Peyer's patch (tissue), 4 donors: ENCODE measurements around the gene GIPC1. TPM values are rescaled to one million over a fixed set of nuclear protein-coding genes. Genes with fewer than 3 reads are reported as not detected.
A peak's percentile ranks its signal among the peaks of the same experiment; 100 is the strongest.

ENCODE experiments used
- DNase-seq, 3 donors: peaks; one replicate each; pipeline ENCODE4 v3.0.0-alpha.2; 2017 to 2019
- H3K27ac ChIP-seq, 4 donors: fragments of 200-600 bp; sonication (generic); one replicate each; pipeline ENCODE4 v1.5.1; 2016 to 2019
- H3K27me3 ChIP-seq, 2 donors: fragments of 200-600 bp; sonication (generic); one replicate each; pipeline ENCODE4 v1.5.1; 2019
- H3K36me3 ChIP-seq, 3 donors: fragments of 200-600 bp; sonication (generic); one replicate each; pipeline ENCODE4 v1.5.1; 2016 to 2019
- H3K4me1 ChIP-seq, 4 donors: fragments of 200-600 bp; sonication (generic); one replicate each; pipeline ENCODE4 v1.5.1; 2016 to 2019
- H3K4me3 ChIP-seq, 4 donors: fragments of 200-600 bp; sonication (generic); 1 replicate in 3 of 4; 2 replicates in 1 of 4; pipeline ENCODE4 v1.5.1; 2016 to 2019; ENCODE audit warnings: mild to moderate bottlenecking in 1 of 4
- H3K9me3 ChIP-seq, 4 donors: fragments of 200-600 bp; sonication (generic); one replicate each; pipeline ENCODE4 v1.5.1; 2016 to 2019; ENCODE audit warnings: mild to moderate bottlenecking in 1 of 4
- POLR2A ChIP-seq, 2 donors: fragments of 450-650 bp; IDR thresholded peaks; one replicate each; pipeline ENCODE4 v1.5.1; 2017; ENCODE audit warnings: antibody characterized with exemption in 2 of 2, mild to moderate bottlenecking in 2 of 2, moderate library complexity in 2 of 2
- total RNA-seq, 4 donors: library from RNA; depleted of rRNA; stranded (reverse); fragments of >200 nt; gene quantifications; one replicate each; pipeline ENCODE4 v1.1.0, GENCODE V29; 2016
- TF ChIP-seq, protein P1 (sequence below), 6 experiments: fragments of 450-650 bp in 4 of 6; fragments of 200-600 bp in 2 of 6; sonication (generic) in 1 of 6; IDR thresholded peaks; one replicate each; pipeline ENCODE4 v1.5.1; 2017 to 2019; ENCODE audit warnings: antibody characterized with exemption in 6 of 6, mild to moderate bottlenecking in 3 of 6, moderate library complexity in 1 of 6

GIPC1 gene
- total RNA-seq, 4 donors from 2014 or later, result 45.8 to 68.5 (median 65.2) TPM

DNA sequence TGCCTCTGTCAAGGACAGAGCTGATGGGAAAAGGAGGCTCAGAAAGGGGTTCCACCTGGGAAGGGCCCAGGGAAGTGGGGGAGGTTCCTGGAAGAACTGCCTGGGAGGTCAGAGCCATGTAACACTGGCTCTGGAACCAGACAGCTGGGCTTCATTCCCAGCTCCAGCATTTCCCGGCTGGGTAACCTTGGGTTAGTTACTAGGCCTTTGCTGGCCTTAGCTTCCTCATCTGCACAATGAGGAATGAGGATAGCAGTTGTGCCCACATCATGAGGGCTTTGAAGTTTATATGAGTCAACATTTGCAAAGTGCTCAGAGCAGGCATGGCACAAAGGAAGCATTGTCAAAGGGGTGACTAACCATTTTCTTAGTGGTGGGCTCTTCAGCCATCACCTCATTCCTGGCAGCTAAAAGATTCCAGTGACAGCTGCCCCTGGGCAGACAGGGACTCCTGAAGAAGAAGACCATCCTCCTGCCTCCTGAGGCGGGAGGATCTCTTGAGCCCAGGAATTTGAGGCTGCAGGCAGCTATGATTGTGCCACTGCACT lies 24.0 kb upstream of the GIPC1 start:
- peaks cover 0 to 14% (median 0%) of the 10 kb centered on the region in 3 donors for H3K36me3 ChIP-seq
- TF ChIP-seq POLR2A (IDR thresholded peaks at IDR 0.05), result no peak
- TF ChIP-seq, protein P1, sequence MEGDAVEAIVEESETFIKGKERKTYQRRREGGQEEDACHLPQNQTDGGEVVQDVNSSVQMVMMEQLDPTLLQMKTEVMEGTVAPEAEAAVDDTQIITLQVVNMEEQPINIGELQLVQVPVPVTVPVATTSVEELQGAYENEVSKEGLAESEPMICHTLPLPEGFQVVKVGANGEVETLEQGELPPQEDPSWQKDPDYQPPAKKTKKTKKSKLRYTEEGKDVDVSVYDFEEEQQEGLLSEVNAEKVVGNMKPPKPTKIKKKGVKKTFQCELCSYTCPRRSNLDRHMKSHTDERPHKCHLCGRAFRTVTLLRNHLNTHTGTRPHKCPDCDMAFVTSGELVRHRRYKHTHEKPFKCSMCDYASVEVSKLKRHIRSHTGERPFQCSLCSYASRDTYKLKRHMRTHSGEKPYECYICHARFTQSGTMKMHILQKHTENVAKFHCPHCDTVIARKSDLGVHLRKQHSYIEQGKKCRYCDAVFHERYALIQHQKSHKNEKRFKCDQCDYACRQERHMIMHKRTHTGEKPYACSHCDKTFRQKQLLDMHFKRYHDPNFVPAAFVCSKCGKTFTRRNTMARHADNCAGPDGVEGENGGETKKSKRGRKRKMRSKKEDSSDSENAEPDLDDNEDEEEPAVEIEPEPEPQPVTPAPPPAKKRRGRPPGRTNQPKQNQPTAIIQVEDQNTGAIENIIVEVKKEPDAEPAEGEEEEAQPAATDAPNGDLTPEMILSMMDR (IDR thresholded peaks at IDR 0.05), result no peak
- peaks cover 0 to 38% (median 18%) of the 10 kb centered on the region in 4 donors for H3K4me1 ChIP-seq
- no peak overlapping the region for H3K4me3 ChIP-seq
- no peak for DNase-seq
- no peaks in the 10 kb centered on the region for H3K9me3 ChIP-seq
- peak overlapping the region; percentile 3 to 99 (median 17) for H3K27ac ChIP-seq
- H3K27me3 ChIP-seq, result no peaks in the 10 kb centered on the region

DNA sequence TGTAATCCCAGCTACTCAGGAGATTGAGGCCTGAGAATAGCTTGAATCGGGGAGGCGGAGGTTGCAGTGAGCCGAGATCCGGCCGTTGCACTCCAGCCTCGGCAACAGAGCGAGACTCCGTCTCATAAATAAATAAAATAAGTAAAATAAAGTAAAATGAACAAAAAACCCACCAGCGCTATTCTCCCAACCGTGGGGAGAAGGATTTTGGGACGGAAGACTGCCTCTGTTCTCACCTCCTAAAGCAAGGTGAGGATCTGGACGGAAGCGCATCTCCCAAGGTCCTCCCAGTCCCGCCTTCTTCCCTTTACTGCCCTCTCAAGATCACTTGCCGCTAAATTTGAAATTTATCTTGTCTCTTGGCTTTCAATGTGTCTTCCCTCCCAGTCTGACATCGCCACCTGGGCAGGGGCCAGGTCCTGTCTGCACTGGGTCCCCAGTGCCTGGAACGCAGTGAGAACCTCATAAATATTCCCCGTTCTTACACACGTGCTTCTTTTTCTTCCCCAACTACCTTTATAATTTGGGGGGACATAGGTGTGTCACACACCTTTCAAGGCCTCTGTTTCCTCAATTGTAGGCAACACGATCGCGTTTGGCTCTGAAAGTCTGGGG lies 23.4 kb upstream of the GIPC1 start:
- H3K27ac ChIP-seq, result peak overlapping the region; percentile 99 to 100 (median 100)
- peaks cover 0 to 44% (median 18%) of the 10 kb centered on the region in 4 donors for H3K4me1 ChIP-seq
- peaks cover 0 to 20% (median 0%) of the 10 kb centered on the region in 3 donors for H3K36me3 ChIP-seq
- peak overlapping the region in 2 of 4 donors; percentile 31 to 97 for H3K4me3 ChIP-seq
- no peaks in the 10 kb centered on the region for H3K9me3 ChIP-seq
- no peak for DNase-seq
- no peaks in the 10 kb centered on the region for H3K27me3 ChIP-seq
- no peak for TF ChIP-seq POLR2A (IDR thresholded peaks at IDR 0.05)
- TF ChIP-seq, protein P1 (IDR thresholded peaks at IDR 0.05), result no peak

DNA sequence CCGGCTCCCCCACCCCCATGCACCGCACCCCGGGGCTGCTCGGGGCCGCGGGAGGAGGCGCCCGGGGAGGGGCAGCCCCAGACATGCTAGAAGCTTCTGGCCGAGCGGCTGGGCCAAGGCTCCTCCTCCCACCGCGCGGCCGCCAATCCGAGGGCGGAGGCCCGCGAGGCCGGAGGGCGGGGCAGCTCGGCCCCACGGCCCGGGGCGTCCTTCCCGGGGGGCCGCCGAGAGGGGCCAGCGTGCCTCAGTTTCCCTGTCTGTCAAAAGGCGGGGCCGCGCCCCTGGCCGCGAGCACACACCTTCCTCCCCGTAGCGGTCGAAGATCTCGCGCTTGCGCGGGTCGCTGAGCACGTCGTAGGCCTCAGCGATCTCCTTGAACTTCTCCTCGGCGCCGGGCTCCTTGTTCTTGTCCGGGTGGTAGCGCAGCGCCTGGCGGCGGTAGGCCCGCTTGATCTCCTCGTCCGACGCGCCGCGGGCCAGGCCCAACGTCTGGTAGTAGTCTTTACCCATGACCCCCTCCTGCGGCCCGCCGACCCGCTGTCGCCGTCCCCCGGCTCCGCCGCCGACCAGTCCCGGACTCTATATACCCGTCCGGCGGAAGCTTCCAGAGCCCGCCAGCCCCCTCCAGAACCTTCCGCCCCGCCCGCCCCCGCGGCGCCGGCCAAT lies 22.0 kb upstream of the GIPC1 start, which contains the start of gene DNAJB1:
DNAJB1 (minus strand) TSS at position 558 of the 666 bp plus-strand sequence; CDS start at position 510, 48 bp downstream.
- no peaks in the 10 kb centered on the region for H3K9me3 ChIP-seq
- peak within 1 kb of the TSS; percentile 99 to 100 (median 100) for H3K27ac ChIP-seq
- H3K36me3 ChIP-seq, result peaks cover 0 to 31% (median 0%) of the 10 kb centered on the region in 3 donors
- peak within 1 kb of the TSS; percentile 72 to 100 (median 92) for H3K4me3 ChIP-seq
- TF ChIP-seq, protein P1 (IDR thresholded peaks at IDR 0.05), result peak in 1 of 6 experiments; percentile 20
- TF ChIP-seq POLR2A (IDR thresholded peaks at IDR 0.05), result peak; percentile 96
- H3K27me3 ChIP-seq, result no peaks in the 10 kb centered on the region
- H3K4me1 ChIP-seq, result peaks cover 0 to 44% (median 18%) of the 10 kb centered on the region in 4 donors
- peak; percentile 72 to 91 (median 90) for DNase-seq

DNA sequence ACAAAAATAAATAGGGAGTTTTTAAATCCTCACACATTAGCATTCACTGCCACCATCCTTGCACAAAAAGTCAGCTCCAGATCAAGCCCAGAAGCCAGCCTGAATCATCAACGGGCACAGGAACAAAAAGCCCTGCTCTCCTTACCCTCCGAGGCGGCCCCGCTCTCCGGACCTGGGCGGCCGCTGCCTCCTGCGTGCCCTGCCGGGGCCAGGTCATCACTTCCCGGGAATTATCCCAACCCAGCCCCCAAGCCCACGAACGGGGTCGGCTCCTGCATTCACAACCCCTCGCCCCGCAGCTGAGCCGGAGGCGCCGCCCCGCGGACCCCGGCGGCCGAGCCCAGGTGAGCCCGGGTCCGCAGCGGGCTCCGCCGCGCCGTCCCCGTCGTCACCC lies 21.5 kb upstream of the GIPC1 start:
- H3K4me3 ChIP-seq, result peak overlapping the region; percentile 72 to 100 (median 92)
- H3K9me3 ChIP-seq, result no peaks in the 10 kb centered on the region
- peaks cover 0 to 31% (median 0%) of the 10 kb centered on the region in 3 donors for H3K36me3 ChIP-seq
- H3K4me1 ChIP-seq, result peaks cover 0 to 44% (median 18%) of the 10 kb centered on the region in 4 donors
- no peak for TF ChIP-seq POLR2A (IDR thresholded peaks at IDR 0.05)
- TF ChIP-seq, protein P1 (IDR thresholded peaks at IDR 0.05), result no peak
- H3K27me3 ChIP-seq, result no peaks in the 10 kb centered on the region
- H3K27ac ChIP-seq, result peak overlapping the region; percentile 99 to 100 (median 100)
- peak in 1 of 3 donors; percentile 56 for DNase-seq

DNA sequence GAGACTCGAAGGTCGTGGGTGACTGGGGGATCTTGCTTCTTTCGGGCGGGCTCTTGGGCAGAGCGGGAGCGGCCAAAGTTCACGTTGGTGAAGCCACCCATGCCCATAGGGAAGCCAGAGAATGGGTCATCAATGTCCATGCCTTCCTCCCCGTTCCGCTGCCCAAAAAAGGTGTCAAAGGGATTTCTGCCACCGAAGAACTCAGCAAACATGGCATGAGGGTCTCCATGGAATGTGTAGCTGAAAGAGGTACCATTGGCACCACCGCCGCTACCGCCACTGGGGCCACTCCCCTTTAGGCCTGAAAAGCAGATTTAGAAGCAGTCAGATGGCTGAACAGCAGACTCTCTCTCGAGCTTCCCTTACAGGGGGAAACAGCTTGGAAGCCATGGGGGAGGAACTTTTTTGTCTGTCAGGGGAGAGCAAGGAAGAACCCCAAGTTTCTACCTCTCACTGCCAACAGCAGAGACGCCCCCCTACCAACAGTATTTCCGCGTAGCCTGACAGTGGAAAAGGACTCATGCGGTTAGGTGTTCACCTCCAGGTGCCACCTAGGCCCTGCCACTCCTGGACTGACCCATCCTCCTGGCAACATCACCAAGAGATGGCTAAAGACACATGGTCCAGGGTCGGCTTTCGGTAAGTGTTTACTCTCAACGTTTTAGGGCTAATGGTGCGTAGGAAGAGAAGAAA lies 21.0 kb upstream of the GIPC1 start:
- peak overlapping the region; percentile 72 to 100 (median 92) for H3K4me3 ChIP-seq
- H3K27ac ChIP-seq, result peak overlapping the region; percentile 99 to 100 (median 100)
- TF ChIP-seq, protein P1 (IDR thresholded peaks at IDR 0.05), result no peak
- TF ChIP-seq POLR2A (IDR thresholded peaks at IDR 0.05), result no peak
- H3K4me1 ChIP-seq, result peaks cover 0 to 43% (median 17%) of the 10 kb centered on the region in 4 donors
- H3K27me3 ChIP-seq, result no peaks in the 10 kb centered on the region
- DNase-seq, result peak in 2 of 3 donors; percentile 52 to 58
- H3K9me3 ChIP-seq, result no peaks in the 10 kb centered on the region
- peaks cover 0 to 31% (median 0%) of the 10 kb centered on the region in 3 donors for H3K36me3 ChIP-seq
